Activated CD8-positive, alpha-beta T cell treated with anti-CD3 and anti-CD28 coated beads for 36 hours (primary cell): ENCODE data around the gene CIZ1. TPM values are rescaled to one million over a fixed set of nuclear protein-coding genes. Genes with fewer than 3 reads are reported as not detected.

ENCODE experiments used
- ATAC-seq: fragments of 200-7000 bp; cut with Tn5 transposase; one replicate; pipeline ENCODE4 v1.10.0; 2021; ENCODE audit warnings: mild to moderate bottlenecking, moderate library complexity
- CTCF ChIA-PET: fragments of 350-600 bp; sonication (Branson Sonifier 250); formaldehyde crosslinking; loops from one replicate; lab custom pipeline; 2021; ENCODE audit warnings: antibody characterized with exemption; lab: Charles Lee
- POLR2A ChIA-PET: fragments of 350-600 bp; sonication (Branson Sonifier 250); formaldehyde crosslinking; loops from one replicate; lab custom pipeline; 2021; ENCODE audit warnings: antibody characterized with exemption; lab: Charles Lee
- DNase-seq: peaks from one replicate; pipeline ENCODE4 v3.0.0-alpha.2; 2020
- H3K27ac Mint-ChIP-seq: one replicate; pipeline ENCODE4 v1.8.0; 2021; ENCODE audit warnings: mild to moderate bottlenecking, mixed read lengths
- H3K27me3 Mint-ChIP-seq: one replicate; pipeline ENCODE4 v1.8.0; 2021; ENCODE audit warnings: mixed read lengths
- H3K36me3 Mint-ChIP-seq: one replicate; pipeline ENCODE4 v1.8.0; 2021; ENCODE audit warnings: low read depth, mixed read lengths
- H3K4me1 Mint-ChIP-seq: one replicate; pipeline ENCODE4 v1.8.0; 2021; ENCODE audit warnings: low read depth, mixed read lengths
- H3K4me3 Mint-ChIP-seq: one replicate; pipeline ENCODE4 v1.8.0; 2021; ENCODE audit warnings: mild to moderate bottlenecking, moderate library complexity, mixed read lengths
- H3K9me3 Mint-ChIP-seq: one replicate; pipeline ENCODE4 v1.8.0; 2021; ENCODE audit warnings: mixed read lengths
- intact Hi-C: fragments of 100-400 bp; cut with micrococcal nuclease; formaldehyde crosslinking; loops from one replicate; pipeline ENCODE4 v1.10.0; 2022
- total RNA-seq, 2 experiments: library from RNA; stranded (reverse); gene quantifications; one replicate each; pipeline ENCODE4 v1.2.3, GENCODE V29; 2021
- TF ChIP-seq, protein P1 (sequence below): fragments of 200-600 bp; IDR thresholded peaks from one replicate; pipeline ENCODE4 v1.8.0; 2022; ENCODE audit warnings: antibody characterized with exemption, mild to moderate bottlenecking

CIZ1 gene
- total RNA-seq, 2 experiments from 2014 or later = 75.7 to 77.1 TPM

DNA sequence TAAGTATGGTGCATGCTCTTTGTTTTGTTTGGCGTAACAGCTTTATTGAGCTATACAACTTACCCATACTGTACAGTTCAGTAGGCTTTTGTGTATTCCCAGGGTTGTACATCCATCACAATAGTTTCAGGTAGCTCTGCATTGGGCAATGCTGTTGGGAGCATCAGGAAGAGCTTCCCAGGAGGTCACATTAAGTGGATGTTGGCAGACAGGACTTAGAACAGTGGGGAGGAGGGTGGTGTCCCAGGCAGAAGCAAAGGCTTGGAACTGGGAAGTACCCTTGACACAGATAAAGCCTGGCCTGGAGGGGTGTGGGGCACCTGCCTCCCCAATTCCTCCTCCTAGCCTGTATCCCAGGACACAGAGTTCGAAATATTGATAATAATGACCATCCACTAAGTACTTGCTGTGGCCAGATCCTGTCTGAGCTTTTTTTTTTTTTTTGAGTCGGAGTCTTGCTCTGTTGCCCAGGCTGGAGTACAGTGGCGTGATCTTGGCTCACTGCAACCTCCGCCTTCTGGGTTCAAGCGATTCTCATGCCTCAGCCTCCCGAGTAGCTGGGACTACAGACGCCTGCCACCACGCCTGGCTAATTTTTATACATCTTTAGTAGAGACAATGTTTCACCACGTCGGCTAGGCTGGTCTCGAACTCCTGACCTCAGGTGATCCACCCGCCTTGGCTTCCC, 30.0 kb downstream of the CIZ1 start:
- DNase-seq (no peak), ATAC-seq (no peak)
- intact Hi-C loops = no loop called here
- Mint-ChIP-seq H3K4me1 (peaks cover 24% of the 10 kb centered on the region), H3K27me3 (no peaks in the 10 kb centered on the region), H3K27ac (peak overlapping the region; percentile 87), H3K9me3 (no peaks in the 10 kb centered on the region), H3K4me3 (peak overlapping the region; percentile 81), H3K36me3 (peaks cover 23% of the 10 kb centered on the region)
- CTCF ChIA-PET = interaction anchor here (1.1 to 2.7 kb wide), 4 partner anchors 15 to 45 kb away, joined by 3 to 10 read pairs (median 6); no protein-coding TSS in a partner anchor
- TF ChIP-seq, protein P1, sequence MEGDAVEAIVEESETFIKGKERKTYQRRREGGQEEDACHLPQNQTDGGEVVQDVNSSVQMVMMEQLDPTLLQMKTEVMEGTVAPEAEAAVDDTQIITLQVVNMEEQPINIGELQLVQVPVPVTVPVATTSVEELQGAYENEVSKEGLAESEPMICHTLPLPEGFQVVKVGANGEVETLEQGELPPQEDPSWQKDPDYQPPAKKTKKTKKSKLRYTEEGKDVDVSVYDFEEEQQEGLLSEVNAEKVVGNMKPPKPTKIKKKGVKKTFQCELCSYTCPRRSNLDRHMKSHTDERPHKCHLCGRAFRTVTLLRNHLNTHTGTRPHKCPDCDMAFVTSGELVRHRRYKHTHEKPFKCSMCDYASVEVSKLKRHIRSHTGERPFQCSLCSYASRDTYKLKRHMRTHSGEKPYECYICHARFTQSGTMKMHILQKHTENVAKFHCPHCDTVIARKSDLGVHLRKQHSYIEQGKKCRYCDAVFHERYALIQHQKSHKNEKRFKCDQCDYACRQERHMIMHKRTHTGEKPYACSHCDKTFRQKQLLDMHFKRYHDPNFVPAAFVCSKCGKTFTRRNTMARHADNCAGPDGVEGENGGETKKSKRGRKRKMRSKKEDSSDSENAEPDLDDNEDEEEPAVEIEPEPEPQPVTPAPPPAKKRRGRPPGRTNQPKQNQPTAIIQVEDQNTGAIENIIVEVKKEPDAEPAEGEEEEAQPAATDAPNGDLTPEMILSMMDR = no peak
- POLR2A ChIA-PET = interaction anchor here (0.6 to 1.8 kb wide), 9 partner anchors 9 to 208 kb away, joined by 3 to 9 read pairs (median 3); no protein-coding TSS in a partner anchor

DNA sequence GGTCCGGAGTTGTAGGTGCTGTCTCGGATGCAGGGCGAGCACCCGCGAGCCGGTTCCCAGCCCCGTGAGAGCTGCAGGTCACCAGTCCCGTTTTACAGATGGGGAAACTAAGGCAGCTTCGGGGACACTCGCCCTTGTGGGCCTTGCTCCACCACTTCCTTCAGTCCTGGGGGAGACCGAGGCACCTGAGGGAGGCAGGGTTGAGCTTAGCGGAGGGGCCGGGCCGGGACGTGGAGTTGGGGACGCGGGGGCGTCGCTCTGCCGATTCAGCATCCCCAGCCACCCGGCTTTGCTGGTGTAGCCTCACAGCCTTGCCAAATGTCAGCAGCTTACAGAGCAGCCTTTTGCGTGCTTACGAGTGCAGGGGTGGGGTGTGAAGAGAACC, 30.8 kb downstream of the CIZ1 start:
- ChIA-PET CTCF (interaction anchor here (1.1 to 2.7 kb wide), 4 partner anchors 15 to 44 kb away, joined by 3 to 10 read pairs (median 6); no protein-coding TSS in a partner anchor), POLR2A (interaction anchor here (0.6 to 1.8 kb wide), 10 partner anchors 10 to 209 kb away, joined by 3 to 9 read pairs (median 4); no protein-coding TSS in a partner anchor)
- H3K27ac Mint-ChIP-seq = peak overlapping the region; percentile 87
- intact Hi-C loops = no loop called here
- ATAC-seq (peak; percentile 57), DNase-seq (peak; percentile 86)
- no peaks in the 10 kb centered on the region for H3K9me3 Mint-ChIP-seq
- H3K36me3 Mint-ChIP-seq = peaks cover 19% of the 10 kb centered on the region
- TF ChIP-seq, protein P1 = no peak
- peaks cover 24% of the 10 kb centered on the region for H3K4me1 Mint-ChIP-seq
- H3K27me3 Mint-ChIP-seq = no peaks in the 10 kb centered on the region
- peak overlapping the region; percentile 81 for H3K4me3 Mint-ChIP-seq

DNA sequence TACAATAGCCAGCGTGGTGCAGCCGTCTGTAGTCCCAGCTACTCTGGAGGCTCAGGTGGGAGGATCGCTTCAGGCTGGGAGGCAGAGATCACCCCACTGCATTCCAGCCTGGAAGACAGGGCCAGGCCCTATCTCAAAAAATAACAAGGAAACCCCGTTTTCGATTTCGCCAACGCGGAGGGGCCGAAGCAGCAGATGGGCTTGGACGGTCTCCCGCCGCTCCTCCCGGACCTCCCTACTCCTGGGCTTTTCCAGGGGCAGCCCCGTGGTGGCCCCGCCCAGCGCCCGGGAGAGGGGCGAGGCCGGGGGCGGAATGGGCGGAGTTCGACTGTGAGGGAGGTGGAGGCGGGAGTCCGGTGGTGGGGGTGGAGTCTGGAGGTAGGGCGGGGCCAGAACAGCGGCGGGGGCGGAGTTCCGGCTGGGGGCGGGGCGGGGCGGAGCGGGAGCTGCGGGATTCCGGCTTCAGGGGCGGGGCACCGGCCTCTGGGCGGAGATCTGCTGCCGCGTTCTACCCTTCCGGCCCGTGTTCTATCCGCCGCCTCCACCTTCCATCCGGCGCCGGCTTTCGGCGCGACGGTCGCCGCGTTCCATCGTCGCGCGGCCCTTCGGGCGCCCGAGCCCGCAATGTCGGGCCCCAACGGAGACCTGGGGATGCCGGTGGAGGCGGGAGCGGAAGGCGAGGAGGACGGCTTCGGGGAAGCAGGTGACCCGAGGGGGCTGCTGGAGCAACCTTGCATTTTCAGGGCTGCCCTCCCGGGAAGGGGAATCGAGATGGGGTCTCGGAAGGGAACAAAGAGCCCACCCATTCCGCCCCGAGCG, 31.4 kb downstream of the CIZ1 start, which contains the start of gene BBLN:
Gene BBLN (plus strand): TSS at position 482 of the 819 bp plus-strand sequence. CDS start 143 bp downstream, at position 625.
- DNase-seq (peak; percentile 97), ATAC-seq (peak; percentile 89)
- peaks cover 19% of the 10 kb centered on the region for H3K36me3 Mint-ChIP-seq
- no peaks in the 10 kb centered on the region for H3K9me3 Mint-ChIP-seq
- CTCF ChIA-PET = interaction anchor here (0.7 to 2.7 kb wide), 5 partner anchors 9 to 43 kb away, joined by 3 to 10 read pairs (median 3); partner anchors contain the start of gene DNM1
- peak within 1 kb of the TSS; percentile 87 for H3K27ac Mint-ChIP-seq
- intact Hi-C loops = no loop called here
- TF ChIP-seq, protein P1 = no peak
- POLR2A ChIA-PET = interaction anchor here (0.6 to 1.7 kb wide), 8 partner anchors 10 to 356 kb away, joined by 3 to 9 read pairs (median 4); no protein-coding TSS in a partner anchor
- no peaks in the 10 kb centered on the region for H3K27me3 Mint-ChIP-seq
- peaks cover 24% of the 10 kb centered on the region for H3K4me1 Mint-ChIP-seq
- peak within 1 kb of the TSS; percentile 81 for H3K4me3 Mint-ChIP-seq

DNA sequence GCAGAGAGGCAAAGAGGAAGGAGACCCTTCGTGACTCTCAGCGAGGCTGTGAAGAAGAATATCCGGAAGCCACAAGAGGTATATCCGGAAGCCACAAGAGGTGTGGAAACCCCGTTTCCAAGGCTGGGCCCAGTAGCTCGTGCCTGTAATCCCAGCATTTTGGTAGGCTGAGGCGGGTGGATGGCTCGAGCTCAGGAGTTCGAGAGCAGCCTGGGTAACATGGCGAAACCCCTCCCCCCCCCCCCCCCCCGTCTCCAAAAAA, 31.9 kb downstream of the CIZ1 start:
- ChIA-PET CTCF (interaction anchor here (0.7 to 2.7 kb wide), 5 partner anchors 9 to 44 kb away, joined by 3 to 10 read pairs (median 3); partner anchors contain the start of gene DNM1), POLR2A (interaction anchor here (0.6 to 1.7 kb wide), 5 partner anchors 9 to 356 kb away, joined by 3 to 9 read pairs (median 4); no protein-coding TSS in a partner anchor)
- ATAC-seq = peak; percentile 21
- Mint-ChIP-seq H3K27me3 (no peaks in the 10 kb centered on the region), H3K36me3 (peaks cover 18% of the 10 kb centered on the region), H3K27ac (peak overlapping the region; percentile 87), H3K4me1 (peaks cover 24% of the 10 kb centered on the region), H3K4me3 (peak overlapping the region; percentile 71), H3K9me3 (no peaks in the 10 kb centered on the region)
- TF ChIP-seq, protein P1 = no peak
- DNase-seq = peak; percentile 67
- intact Hi-C loops = no loop called here
